HepG2 (cell line): ENCODE measurements around the gene FANCE. TPM values are rescaled to one million over a fixed set of nuclear protein-coding genes. Genes with fewer than 3 reads are reported as not detected.
A peak's percentile ranks its signal among the peaks of the same experiment; 100 is the strongest.

Experiments used
- CAMTA2 ChIP-seq: sonication (generic); formaldehyde crosslinking; IDR thresholded peaks from 2 replicates; pipeline ENCODE4 v1.4.0; 2020; ENCODE audit warnings: mild to moderate bottlenecking, missing genetic modification reagents, borderline replicate concordance
- FOXK2 ChIP-seq: fragments of 450-650 bp; IDR thresholded peaks from 2 replicates; pipeline ENCODE4 v1.6.1; 2016
- NCOA5 ChIP-seq: sonication (generic); formaldehyde crosslinking; IDR thresholded peaks from 2 replicates; pipeline ENCODE4 v1.4.0; 2020; ENCODE audit warnings: missing genetic modification reagents
- NFAT5 ChIP-seq: sonication (generic); formaldehyde crosslinking; IDR thresholded peaks from 2 replicates; pipeline ENCODE4 v1.4.0; 2020; ENCODE audit warnings: missing genetic modification reagents
- POLR2A ChIP-seq, 2 experiments: IDR thresholded peaks; 2 replicates each; pipeline ENCODE4 v1.6.1; 2011; ENCODE audit warnings: low read depth in 2 of 2, low read length in 2 of 2, mild to moderate bottlenecking in 1 of 2, moderate library complexity in 1 of 2; ENCODE audit not compliant: insufficient read depth in 1 of 2
- RARG ChIP-seq: sonication (generic); formaldehyde crosslinking; IDR thresholded peaks from 2 replicates; pipeline ENCODE4 v1.4.0; 2020; ENCODE audit warnings: low read depth, mild to moderate bottlenecking, missing genetic modification reagents
- SAP130 ChIP-seq: IDR thresholded peaks from 2 replicates; pipeline ENCODE4 v1.6.1; 2016; ENCODE audit warnings: low read depth
- SNAPC4 ChIP-seq: sonication (generic); formaldehyde crosslinking; IDR thresholded peaks from 2 replicates; pipeline ENCODE4 v1.4.0; 2020; ENCODE audit warnings: mild to moderate bottlenecking, missing genetic modification reagents
- ZMYM3 ChIP-seq: sonication (generic); formaldehyde crosslinking; IDR thresholded peaks from 2 replicates; pipeline ENCODE4 v1.5.1; 2020; ENCODE audit warnings: mild to moderate bottlenecking, missing genetic modification reagents
- ZNF574 ChIP-seq: sonication (generic); formaldehyde crosslinking; IDR thresholded peaks from 2 replicates; pipeline ENCODE4 v1.4.0; 2020; ENCODE audit warnings: missing genetic modification reagents
- ZNF782 ChIP-seq: sonication (generic); formaldehyde crosslinking; IDR thresholded peaks from 2 replicates; pipeline ENCODE4 v1.4.0; 2020; ENCODE audit warnings: missing genetic modification reagents, mild to moderate bottlenecking, borderline replicate concordance
- polyA plus RNA-seq, 8 experiments: library from polyadenylated mRNA; depleted of rRNA in 3 of 8; stranded (reverse) in 7 of 8; unstranded in 1 of 8; fragments of >200 nt; fragmentation: Illumina TruSeq in 4 of 8; extraction: Trizol in 4 of 8; gene quantifications; 2 replicates each; pipeline versions ENCODE4 v1.2.1 to v1.2.3, GENCODE V29; 2011 to 2016; ENCODE audit warnings: low read depth in 4 of 8, missing spikeins in 1 of 8, mixed read lengths in 1 of 8; ENCODE audit not compliant: insufficient read depth in 1 of 8
- total RNA-seq, 5 experiments: library from RNA; depleted of rRNA; stranded (reverse); fragments of >200 nt; fragmentation: Illumina TruSeq; extraction: Trizol; gene quantifications; 2 replicates each; pipeline ENCODE4 v1.2.3, GENCODE V29; 2016; ENCODE audit warnings: low read depth in 1 of 5
- TF ChIP-seq, protein P1 (sequence below): sonication (generic); formaldehyde crosslinking; IDR thresholded peaks from 2 replicates; pipeline ENCODE4 v1.4.0; 2020; ENCODE audit warnings: mild to moderate bottlenecking, missing genetic modification reagents
- TF ChIP-seq, protein P2 (sequence below): sonication (generic); formaldehyde crosslinking; IDR thresholded peaks from 2 replicates; pipeline ENCODE4 v1.8.0; 2022; ENCODE audit warnings: missing genetic modification reagents, mild to moderate bottlenecking, inconsistent platforms, borderline replicate concordance

Gene FANCE
- total and polyA plus RNA-seq, 2 of the 13 experiments (the other 11 are each of a cell fraction or from before 2014, with no cell fraction given): 7.1 to 11.2 TPM

DNA sequence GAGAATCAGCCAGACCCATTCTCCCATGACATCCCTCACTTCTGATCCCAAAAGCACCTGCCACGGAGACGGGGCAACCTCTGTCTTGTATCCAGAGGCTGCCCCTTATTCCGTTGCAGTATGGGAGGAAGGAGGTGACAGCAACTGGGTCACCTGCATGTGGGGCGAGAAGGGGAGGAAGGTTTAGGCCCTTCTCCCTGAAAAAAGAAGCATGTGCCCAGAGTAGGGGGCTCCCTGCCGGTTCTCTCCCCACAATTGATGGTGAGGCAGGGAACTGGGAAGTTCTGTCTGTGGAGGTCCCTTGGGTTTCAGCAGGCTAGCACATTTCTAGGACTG is 49.3 kb upstream of the FANCE start (continued):
- no peak for TF ChIP-seq NFAT5
- no peak for TF ChIP-seq SNAPC4 (CRISPR knock-in tag)
- no peak for TF ChIP-seq RARG
- TF ChIP-seq, protein P1, sequence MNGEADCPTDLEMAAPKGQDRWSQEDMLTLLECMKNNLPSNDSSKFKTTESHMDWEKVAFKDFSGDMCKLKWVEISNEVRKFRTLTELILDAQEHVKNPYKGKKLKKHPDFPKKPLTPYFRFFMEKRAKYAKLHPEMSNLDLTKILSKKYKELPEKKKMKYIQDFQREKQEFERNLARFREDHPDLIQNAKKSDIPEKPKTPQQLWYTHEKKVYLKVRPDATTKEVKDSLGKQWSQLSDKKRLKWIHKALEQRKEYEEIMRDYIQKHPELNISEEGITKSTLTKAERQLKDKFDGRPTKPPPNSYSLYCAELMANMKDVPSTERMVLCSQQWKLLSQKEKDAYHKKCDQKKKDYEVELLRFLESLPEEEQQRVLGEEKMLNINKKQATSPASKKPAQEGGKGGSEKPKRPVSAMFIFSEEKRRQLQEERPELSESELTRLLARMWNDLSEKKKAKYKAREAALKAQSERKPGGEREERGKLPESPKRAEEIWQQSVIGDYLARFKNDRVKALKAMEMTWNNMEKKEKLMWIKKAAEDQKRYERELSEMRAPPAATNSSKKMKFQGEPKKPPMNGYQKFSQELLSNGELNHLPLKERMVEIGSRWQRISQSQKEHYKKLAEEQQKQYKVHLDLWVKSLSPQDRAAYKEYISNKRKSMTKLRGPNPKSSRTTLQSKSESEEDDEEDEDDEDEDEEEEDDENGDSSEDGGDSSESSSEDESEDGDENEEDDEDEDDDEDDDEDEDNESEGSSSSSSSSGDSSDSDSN (CRISPR knock-in tag): no peak
- 0 out of 2 replicates have a peak, but pooled peaks have one; percentile 5 for TF ChIP-seq ZNF574 (CRISPR knock-in tag)
- peak; percentile 22; the same call in 1 of the 2 replicates for TF ChIP-seq ZNF782 (CRISPR knock-in tag)
- TF ChIP-seq POLR2A (IDR thresholded peaks at IDR 0.05; ENCODE audit: insufficient read depth in 1 of 2, low read depth in 2 of 2, low read length in 2 of 2): 0 out of 4 replicates have a peak, but pooled peaks of 1 of the 2 experiments have one; percentile 32
- TF ChIP-seq, protein P2, sequence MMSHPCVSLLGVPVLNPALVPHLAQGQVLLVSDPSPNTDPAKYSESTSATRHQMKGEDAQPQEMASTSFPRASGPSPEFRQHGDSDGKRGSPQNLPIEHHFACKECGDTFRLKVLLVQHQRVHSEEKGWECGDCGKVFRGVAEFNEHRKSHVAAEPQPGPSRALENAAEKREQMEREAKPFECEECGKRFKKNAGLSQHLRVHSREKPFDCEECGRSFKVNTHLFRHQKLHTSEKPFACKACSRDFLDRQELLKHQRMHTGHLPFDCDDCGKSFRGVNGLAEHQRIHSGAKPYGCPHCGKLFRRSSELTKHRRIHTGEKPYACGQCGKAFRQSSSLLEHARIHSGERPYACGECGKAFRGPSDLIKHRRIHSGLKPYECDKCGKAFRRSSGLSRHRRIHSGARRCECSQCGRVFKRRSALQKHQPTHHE (CRISPR knock-in tag): 0 out of 2 replicates have a peak, but pooled peaks have one; percentile 8
- no peak for TF ChIP-seq FOXK2
- no peak for TF ChIP-seq NCOA5 (CRISPR knock-in tag)
- TF ChIP-seq CAMTA2: no peak
- TF ChIP-seq SAP130 (CRISPR knock-in tag): peak; percentile 5; the same call in 1 of the 2 replicates
- 0 out of 2 replicates have a peak, but pooled peaks have one; percentile 6 for TF ChIP-seq ZMYM3
